ENCODE results near the gene HOXA5. TPM values are rescaled to one million over a fixed set of nuclear protein-coding genes. Genes with fewer than 3 reads are reported as not detected.
A peak's percentile ranks its signal among the peaks of the same experiment; 100 is the strongest.

HOXA5 gene
- total and polyA plus RNA-seq, 2 of the 8 experiments (the other 6 are each of a cell fraction or from before 2014, with no cell fraction given), result not detected

DNA sequence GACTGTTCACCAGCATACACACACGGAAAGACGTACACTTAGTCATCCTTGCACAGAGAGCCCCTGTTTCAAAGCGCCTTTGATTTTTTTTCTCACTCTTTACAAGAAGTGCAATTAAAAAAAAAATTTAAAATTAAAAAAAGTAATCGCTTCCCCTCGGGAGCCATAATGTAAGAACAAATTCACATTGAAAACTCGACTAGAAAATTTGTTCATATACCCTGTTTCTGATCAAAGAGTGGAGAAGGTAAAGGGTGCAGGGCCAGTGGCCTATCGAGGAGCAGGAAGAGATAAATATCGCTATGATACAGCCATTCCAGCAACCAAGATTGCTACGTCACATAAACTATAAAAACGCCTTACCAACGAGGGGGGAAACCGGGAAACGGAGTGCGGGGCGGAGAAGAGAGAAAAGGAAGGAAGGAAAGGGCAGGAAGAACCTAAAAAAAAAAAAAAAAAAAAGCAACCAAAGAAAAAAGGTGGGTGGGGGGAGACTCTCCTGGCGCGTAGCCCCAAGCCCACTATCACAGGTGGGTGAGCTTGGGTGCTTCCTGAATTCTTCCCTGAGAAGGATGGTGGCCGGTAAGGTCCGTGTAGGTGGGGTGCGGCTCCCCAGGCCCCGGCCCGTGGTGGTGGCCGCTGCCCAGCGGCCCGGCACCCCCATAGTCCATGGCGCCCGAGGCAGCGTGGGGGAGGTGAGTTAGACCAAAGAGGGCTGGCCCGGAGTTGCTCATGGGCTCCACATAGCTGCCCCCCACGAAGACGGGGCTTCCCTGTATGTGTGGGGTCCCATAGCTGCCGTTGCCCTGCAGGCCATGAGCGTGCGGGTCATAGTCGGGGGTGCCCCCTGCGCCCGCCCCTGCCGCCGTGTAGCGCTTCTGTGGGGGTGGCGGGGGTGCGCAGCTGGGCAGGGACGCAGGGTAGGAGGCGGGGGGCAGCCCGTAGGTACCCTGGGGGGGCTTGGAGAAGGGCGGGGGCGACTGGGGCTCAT lies 35.8 kb downstream of the HOXA5 start (continued):
- TF ChIP-seq, protein P1, sequence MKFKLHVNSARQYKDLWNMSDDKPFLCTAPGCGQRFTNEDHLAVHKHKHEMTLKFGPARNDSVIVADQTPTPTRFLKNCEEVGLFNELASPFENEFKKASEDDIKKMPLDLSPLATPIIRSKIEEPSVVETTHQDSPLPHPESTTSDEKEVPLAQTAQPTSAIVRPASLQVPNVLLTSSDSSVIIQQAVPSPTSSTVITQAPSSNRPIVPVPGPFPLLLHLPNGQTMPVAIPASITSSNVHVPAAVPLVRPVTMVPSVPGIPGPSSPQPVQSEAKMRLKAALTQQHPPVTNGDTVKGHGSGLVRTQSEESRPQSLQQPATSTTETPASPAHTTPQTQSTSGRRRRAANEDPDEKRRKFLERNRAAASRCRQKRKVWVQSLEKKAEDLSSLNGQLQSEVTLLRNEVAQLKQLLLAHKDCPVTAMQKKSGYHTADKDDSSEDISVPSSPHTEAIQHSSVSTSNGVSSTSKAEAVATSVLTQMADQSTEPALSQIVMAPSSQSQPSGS (IDR thresholded peaks at IDR 0.05; ENCODE audit: low read length), result no peak
- TF ChIP-seq JUN (IDR thresholded peaks at IDR 0.05; ENCODE audit: low read depth, low read length), result no peak
- TF ChIP-seq ASH2L (IDR thresholded peaks at IDR 0.05; ENCODE audit: low read length), result no peak
- TF ChIP-seq KDM4A (IDR thresholded peaks at IDR 0.05; ENCODE audit: low read depth, low read length, severe bottlenecking), result peak; percentile 12
- TF ChIP-seq, protein P2, sequence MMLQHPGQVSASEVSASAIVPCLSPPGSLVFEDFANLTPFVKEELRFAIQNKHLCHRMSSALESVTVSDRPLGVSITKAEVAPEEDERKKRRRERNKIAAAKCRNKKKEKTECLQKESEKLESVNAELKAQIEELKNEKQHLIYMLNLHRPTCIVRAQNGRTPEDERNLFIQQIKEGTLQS (IDR thresholded peaks at IDR 0.05; ENCODE audit: insufficient read depth, low read depth, low read length), result no peak
- no peak for TF ChIP-seq RFX5 (IDR thresholded peaks at IDR 0.05; ENCODE audit: borderline replicate concordance, low read depth, low read length)
- TF ChIP-seq SAP30 (IDR thresholded peaks at IDR 0.05; ENCODE audit: insufficient read depth, insufficient replicate concordance, low read length), result no peak
